OCI-LY3 (cell line): ENCODE results near the gene VSNL1.

ENCODE experiments used
- EZH2phosphoT487 ChIP-seq: fragments of 200-600 bp; shearing (Covaris generic); IDR thresholded peaks from 2 replicates; pipeline ENCODE4 v1.6.1; 2018; ENCODE audit warnings: antibody characterized with exemption, mixed run types, low read depth
- TF ChIP-seq, protein P1 (sequence below): fragments of 200-600, 300-600 bp; sonication (generic); IDR thresholded peaks from 2 replicates; pipeline ENCODE4 v1.5.1; 2014; ENCODE audit warnings: antibody characterized with exemption, low read length, low read depth

DNA sequence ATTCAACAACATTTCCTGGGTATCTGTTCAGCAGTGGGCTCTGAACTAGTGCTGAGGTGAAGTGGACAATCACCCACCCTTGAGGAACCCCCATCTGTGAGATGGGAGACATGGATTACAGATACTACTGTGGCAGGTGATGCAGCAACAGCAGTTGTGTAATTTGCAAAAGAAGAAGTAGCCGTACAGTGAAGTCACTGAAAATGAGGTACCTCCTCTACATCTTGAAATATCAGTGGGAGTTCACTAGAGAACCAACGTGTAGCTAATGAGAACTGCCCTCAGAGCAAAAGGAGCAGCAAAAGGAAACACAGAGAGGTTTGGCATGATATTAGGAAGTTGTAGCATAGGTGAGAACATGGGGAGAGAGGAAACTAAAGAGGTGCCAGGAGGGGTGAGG is 41.3 kb downstream of the VSNL1 start:
- TF ChIP-seq, protein P1, sequence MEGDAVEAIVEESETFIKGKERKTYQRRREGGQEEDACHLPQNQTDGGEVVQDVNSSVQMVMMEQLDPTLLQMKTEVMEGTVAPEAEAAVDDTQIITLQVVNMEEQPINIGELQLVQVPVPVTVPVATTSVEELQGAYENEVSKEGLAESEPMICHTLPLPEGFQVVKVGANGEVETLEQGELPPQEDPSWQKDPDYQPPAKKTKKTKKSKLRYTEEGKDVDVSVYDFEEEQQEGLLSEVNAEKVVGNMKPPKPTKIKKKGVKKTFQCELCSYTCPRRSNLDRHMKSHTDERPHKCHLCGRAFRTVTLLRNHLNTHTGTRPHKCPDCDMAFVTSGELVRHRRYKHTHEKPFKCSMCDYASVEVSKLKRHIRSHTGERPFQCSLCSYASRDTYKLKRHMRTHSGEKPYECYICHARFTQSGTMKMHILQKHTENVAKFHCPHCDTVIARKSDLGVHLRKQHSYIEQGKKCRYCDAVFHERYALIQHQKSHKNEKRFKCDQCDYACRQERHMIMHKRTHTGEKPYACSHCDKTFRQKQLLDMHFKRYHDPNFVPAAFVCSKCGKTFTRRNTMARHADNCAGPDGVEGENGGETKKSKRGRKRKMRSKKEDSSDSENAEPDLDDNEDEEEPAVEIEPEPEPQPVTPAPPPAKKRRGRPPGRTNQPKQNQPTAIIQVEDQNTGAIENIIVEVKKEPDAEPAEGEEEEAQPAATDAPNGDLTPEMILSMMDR, result no peak
- TF ChIP-seq EZH2phosphoT487, result no peak
